ENCODE measurements around the gene GAMT.

Gene GAMT

GRCh38 chr19:1384478-1385110 lies 16.7 kb downstream of the GAMT start:
- DNase-seq (ENCODE audit: low read depth) = no peak

DNA sequence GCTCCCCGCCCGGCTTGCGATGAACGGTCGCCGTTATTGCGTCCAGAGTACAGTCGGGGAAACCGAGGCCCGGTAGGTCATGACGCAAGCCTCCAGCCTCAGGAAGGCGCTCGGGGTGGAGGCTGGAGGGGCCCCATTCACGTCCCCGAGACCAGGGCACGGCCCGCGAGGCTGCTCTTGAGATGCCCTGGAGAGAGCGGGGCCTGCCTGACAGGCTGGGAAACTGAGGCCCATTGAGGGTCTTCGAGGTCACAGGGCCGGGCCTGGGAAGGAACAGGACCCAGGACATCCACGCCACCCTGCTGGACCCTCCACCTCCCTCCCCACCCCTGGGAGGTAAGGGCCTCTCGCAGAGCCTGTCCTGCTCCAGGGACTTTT lies 17.3 kb downstream of the GAMT start:
- DNase-seq (ENCODE audit: low read depth) = no peak

DNA sequence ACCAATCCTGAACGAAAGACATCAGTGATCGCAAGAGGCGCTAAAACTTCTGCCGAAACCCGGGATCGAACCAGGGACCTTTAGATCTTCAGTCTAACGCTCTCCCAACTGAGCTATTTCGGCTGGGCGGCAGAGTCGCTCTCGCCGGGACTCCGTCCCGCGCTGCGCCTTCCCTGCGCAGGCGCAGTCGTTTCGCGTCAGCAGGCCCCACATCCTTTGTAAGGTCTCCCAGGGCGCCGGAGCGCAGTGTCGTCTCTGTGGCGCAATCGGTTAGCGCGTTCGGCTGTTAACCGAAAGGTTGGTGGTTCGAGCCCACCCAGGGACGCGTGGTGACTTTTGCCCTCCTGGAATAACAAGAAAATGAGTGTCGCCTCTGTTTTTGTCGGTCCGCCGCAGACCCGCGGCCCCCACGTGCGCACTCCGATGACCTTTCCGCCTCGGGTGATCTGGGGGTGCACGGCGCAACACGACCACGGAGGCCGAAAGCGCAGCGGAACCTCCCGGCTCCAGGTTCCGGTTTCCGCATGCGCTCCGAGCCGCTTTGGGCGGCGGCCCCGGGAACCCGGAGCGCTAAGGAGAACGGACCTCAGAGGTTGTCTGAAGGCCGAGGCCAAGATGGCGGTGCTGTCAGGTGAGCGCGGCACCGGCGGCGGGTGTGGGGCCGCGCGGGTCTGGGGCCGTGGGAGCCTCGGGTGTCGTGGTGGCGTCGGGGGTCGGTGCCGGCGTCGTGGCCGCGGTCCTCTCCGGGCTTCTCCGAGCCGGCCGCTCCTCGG lies 17.8 kb downstream of the GAMT start, which contains the start of gene NDUFS7:
TSS of gene NDUFS7 (plus strand) at position 596 of the 773 bp plus-strand sequence. CDS start at position 616, 20 bp downstream.
- DNase-seq (ENCODE audit: low read depth) = peak; percentile 80

DNA sequence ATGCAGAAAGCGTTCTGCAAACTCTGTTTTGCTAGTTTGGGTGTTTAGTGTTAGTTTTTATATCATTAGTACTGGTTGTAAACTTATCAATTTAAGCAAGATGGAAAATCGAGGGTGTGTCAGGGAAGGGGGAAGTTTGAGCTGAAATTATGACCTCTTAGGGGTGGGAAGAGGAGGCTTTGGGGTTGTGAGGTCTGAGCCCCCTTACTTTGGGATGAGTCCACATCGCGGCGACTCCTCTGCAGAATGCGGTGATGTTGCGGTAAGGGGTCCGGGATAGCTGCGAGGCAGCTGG lies 18.4 kb downstream of the GAMT start:
- no peak for DNase-seq (ENCODE audit: low read depth)

- DNase-seq (ENCODE audit: low read depth) = no peak
Observed at GRCh38 chr19:1382250-1382649, 19.1 kb downstream of the GAMT start.

DNA sequence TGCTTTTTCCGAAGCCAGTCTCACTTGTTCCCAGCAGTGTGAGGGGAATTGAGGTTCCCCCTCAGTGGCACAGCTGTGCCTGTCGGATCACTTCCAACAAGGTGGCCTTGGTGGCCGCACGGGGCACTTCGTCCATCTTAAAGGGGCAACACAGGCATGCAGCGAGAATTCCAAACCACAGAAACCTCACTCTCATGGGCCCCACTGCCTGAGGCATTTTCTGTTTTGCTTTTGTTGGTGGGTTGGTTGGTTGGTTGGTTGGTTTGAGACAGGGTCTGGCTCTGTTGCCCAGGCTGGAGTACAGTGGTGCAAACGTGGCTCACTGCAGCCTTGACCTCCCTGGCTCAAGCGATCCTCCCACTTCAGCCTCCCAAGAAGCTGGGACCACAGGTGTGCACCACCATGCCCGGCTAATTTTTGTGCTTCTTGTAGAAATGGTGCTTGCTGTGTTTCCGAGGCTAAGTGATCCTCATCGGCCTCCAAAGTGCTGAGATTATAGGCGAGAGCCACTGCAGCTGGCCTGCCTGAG lies 21.3 kb downstream of the GAMT start:
- no peak for DNase-seq (ENCODE audit: low read depth)

DNA sequence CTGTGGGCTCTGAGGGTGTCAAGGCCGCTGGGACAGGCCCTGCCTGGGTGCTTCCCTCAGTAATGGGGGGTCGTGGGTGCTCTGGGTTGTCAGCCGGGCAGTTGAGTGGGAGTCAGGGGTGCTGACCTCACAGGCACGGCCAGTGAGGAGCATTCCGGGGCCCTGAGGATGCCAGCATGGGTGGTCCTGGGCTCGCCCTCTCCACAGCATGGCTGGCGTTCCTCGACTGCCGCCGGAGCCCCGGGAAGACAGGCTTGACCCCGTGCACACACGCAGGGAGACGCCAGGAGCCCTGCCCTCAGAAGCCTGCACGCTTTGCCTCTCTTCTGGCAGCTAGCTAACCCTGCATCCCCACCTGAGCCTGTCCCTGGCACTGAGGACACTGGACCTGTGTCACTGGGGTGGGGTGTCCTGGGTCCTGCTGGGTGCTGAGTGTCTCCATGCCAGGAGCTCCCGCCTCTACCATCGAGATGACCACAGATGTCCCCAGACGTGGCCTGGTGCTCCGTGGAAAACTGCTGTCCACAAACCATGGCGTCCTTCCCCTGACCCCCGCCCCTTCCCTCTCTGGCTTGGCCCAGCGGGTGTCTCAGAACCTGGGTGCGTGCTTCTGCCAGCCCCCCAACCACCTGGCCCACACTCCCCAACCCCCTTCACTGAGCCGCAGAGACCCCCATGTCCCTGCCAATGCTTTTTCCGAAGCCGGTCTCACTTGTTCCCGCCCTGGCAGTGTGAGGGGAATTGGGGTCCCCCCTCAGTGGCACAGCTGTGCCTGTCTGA lies 22.0 kb downstream of the GAMT start:
- DNase-seq (ENCODE audit: low read depth) = no peak

- no peak for DNase-seq (ENCODE audit: low read depth)
Observed at GRCh38 chr19:1377965-1378785, 23.2 kb downstream of the GAMT start.

DNA sequence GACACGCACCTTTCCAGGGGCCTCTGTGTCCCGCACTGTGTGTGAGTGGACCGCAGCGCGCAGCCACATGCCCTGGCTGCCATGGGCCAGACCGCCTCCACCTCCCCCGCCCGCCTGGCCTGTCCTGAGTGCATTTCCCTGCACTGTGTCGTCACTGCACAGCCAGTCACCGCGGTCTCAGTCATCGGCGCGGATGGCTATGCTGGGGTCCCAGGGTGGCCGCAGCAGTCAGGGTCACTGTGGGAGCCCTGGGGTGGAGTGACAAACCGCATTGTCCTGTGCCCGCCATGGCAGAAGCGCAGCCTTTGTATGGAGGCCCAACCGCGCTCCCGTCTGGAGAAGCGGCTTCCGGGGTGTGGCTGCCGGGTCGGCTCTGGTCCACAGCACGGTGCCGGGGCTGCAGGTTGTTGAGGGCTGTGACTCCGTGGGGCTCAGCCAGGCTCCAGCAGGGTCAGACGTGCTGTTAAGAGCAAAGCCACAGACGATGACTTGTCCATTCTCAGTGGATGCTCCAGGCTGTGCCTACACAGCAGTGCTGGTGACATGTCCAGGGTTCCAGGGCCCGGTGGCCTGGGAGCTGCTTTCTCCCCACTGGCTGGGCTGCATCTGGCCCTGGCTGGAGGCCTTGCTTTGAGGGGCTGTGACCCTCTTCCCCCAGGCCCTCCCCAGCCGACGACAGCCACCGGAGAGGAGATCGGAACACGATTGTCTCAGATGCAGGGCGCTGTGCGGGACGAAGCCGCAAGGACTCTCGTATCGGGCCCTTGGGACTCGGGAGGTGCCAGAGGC lies 24.0 kb downstream of the GAMT start:
- no peak for DNase-seq (ENCODE audit: low read depth)

DNA sequence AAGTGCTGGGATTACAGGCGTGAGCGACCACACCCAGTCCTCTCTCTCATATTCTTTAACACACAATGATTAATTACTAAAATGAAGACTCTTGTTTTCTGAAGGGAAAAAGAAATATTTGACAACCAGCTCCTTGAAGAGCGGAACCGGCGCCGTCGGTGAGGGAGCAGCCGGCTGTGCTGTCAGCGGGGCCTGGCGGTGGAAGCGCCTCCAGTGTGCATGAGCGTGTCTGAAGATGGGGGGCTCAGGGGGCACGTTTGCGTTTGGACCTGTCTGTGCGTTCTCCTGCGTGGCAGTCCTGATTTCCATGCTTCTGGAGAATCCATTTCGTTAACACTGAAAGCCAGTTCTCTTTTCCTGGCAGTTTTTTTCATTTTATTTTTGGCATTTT lies 24.9 kb downstream of the GAMT start:
- DNase-seq (ENCODE audit: low read depth) = no peak

DNA sequence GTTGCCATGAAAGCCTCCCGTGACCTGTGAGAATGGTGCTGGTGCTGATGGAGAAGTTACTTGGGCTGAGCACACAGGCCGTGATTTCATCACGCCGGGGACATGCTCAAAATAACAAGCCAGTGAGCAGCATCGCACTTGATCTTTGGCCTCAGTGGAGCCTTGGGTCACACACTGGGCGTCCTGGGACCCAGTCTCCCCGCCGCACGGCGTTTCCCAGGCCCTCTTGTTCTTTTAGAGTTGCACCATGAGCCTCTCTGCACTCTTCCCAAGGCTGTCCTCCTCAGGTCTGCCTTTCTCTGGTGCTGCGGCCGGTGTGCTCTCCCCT lies 27.1 kb downstream of the GAMT start:
- DNase-seq (ENCODE audit: low read depth) = no peak

- no peak for DNase-seq (ENCODE audit: low read depth)
Observed at GRCh38 chr19:1373534-1374249, 27.6 kb downstream of the GAMT start.

DNA sequence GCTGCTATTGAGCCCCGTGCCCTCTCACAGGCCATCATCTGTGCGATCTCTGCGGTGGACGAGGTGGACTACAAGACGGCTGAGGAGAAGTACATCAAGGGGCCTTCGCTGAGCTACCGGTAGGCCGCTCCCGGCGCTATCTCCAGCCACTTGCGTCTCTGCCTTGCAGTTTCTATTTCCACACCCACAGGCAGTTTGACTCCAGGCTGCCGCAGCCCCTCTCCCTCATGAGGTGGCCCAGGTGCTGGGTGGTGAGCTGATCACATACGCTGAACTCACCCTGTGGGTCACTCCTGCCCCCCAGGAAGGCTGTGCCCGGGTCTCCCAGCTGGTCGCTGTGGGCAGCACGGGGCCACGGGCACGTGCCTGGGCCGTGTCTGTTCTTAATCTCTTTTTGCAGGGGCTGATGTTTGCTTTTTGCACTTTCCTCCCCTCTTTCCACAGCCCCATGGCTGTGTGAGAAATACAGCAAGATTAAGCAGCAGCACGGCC lies 28.3 kb downstream of the GAMT start:
- DNase-seq (ENCODE audit: low read depth) = no peak

DNA sequence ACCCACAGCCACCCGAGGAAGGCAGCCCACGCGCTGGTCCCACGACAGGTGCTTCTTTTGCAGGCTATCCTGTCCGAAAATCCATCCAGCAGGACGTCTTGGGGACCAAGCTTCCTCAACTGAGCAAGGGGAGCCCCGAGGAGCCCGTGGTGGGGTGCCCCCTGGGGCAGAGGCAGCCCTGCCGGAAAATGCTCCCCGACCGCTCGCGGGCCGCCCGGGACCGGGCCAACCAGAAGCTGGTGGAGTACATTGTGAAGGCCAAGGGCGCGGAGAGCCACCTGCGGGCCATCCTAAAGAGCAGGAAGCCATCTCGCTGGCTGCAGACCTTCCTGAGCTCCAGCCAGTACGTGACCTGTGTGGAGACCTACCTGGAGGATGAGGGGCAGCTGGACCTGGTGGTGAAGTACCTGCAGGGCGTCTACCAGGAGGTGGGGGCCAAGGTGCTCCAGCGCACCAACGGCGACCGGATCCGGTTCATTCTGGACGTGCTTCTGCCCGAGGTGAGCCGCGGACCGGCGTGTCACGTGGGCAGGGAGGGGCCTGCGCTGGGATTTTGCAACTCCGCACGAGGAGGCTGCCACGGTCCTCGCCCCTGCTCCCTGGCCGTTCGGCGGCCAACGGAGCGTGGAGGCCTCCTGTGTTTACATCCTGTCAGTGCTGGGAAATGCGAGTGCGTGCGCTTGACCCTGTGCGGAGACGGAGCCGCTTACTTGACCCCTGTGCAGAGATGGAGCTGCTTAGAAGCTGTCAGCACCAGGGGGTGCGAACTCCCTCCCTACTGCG lies 30.6 kb downstream of the GAMT start:
- no peak for DNase-seq (ENCODE audit: low read depth)

- no peak for DNase-seq (ENCODE audit: low read depth)
Observed at GRCh38 chr19:1369214-1369805, 32.0 kb downstream of the GAMT start.

DNA sequence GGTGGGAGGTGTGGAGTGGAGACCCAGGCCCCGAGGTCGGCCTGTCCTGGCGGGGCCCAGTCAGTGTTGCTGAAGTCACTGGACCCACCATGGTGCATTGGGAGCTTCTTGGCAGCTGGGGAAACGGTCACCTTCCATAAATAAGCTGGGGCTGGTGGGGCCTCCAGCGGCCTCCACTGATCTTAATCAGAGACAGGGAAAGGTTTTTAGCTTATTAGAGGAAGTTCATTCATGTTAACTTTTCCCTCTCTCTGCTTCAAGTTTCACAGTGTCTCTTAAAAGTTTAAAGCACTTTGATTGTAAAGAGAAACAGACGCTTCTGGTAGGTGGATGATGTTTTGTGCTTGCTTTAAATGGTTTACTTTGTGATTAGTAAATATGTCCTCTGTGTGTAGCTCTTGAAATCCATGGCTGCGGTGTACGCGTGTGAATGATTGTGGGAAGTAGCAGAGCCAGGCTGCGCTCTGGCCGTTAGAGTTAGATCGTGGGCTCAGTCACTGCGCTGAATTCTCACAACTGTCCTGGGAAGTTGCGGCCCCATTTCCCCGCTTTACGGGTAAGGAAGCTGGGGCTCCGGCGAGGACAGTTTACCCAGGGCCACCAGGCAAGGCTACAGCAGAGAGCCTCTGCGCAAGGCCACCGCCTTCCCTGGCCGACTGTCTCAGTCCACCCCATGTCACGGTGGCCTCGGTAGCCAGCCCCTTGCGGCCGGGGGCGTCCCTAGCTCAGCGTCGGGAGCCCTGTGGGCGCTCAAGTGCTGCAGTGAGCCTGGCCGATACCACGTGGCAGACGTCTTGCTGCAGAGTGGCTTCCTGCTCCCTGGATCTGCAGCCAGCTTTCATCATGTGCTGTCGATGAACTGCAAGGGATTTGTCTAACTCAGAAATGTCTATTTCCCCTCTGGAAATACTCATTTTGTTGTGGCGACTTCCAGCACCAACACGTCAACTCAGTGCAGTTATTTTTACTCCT lies 34.2 kb downstream of the GAMT start:
- no peak for DNase-seq (ENCODE audit: low read depth)

GRCh38 chr19:1366296-1366695 lies 35.0 kb downstream of the GAMT start:
- no peak for DNase-seq (ENCODE audit: low read depth)

Measured in GM04504 (cell line).